ENCODE measurements around the gene RETN. TPM values are rescaled to one million over a fixed set of nuclear protein-coding genes. Genes with fewer than 3 reads are reported as not detected.

The RETN gene
- total RNA-seq, 1 donor: not detected

- no peaks in the 10 kb centered on the region for H3K36me3 ChIP-seq (ENCODE audit: insufficient read depth, low read length)
- no peak overlapping the region for H3K27ac ChIP-seq (ENCODE audit: low read depth, low read length)
- no peak overlapping the region for H3K4me2 ChIP-seq (ENCODE audit: insufficient read depth, low read length)
- H4K20me1 ChIP-seq (ENCODE audit: insufficient read depth, low read length): no peaks in the 10 kb centered on the region
- H3K79me2 ChIP-seq (ENCODE audit: insufficient read depth, low read length): no peaks in the 10 kb centered on the region
- no peak for DNase-seq (ENCODE audit: insufficient read length, low spot score, missing footprints)
- TF ChIP-seq CTCF (IDR thresholded peaks at IDR 0.05; ENCODE audit: extremely low read depth, low read depth, low read length): no peak
- H3K4me3 ChIP-seq (ENCODE audit: insufficient read depth, low read length): no peak overlapping the region
- no peak overlapping the region for H2AFZ ChIP-seq (ENCODE audit: low read length)
- H3K9me3 ChIP-seq (ENCODE audit: low read depth, low read length): no peaks in the 10 kb centered on the region
- no peaks in the 10 kb centered on the region for H3K27me3 ChIP-seq (ENCODE audit: insufficient read depth, low read length)
- H3K4me1 ChIP-seq (ENCODE audit: insufficient read depth, low read length): no peaks in the 10 kb centered on the region
Measured at GRCh38 chr19:7701049-7701653, 32.3 kb downstream of the RETN start.

DNA sequence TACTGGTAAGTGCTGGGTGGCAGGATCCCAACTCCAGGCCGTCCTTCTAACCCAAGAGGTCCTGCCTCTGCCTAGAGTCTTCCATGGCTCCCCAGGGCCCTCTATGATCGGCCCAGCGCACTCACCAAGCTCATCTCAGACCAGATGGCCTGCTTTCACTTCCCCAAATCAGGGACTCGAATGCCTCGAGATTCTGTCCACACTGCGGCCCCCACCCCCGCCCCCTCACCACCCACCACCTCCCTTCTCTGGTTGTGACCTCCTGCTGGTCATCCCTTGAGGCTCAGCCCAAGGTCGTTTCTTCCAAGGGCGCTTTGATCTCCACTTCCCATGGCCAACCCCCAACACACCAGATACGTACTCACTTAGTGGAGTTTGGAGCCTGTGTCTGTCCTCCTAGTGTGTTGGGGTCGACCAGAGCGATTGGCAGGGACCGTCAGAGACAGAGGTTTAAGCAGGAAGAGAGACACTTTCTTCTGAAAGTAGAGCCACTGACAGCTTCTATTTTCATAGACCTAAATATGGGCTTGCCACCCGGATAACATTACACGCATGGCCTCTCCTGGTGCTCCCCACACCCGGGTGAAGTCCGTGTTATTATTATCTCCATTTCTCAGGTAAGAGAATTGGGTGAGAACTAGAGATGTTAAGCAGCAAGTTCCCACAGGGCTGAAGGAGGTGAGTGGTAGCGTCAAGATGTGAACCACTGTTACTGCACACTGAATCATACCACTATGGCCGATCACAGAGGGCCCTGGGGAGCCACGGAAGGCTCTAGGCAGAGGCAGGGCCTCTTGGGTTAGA is 33.0 kb downstream of the RETN start, which contains the start of gene FCER2:
TSS of gene FCER2 (minus strand) at position 478 of the 804 bp plus-strand sequence. CDS start 2,371 bp downstream, outside the sequence.
- no peaks in the 10 kb centered on the region for H4K20me1 ChIP-seq (ENCODE audit: insufficient read depth, low read length)
- no peaks in the 10 kb centered on the region for H3K79me2 ChIP-seq (ENCODE audit: insufficient read depth, low read length)
- no peak within 1 kb of the TSS for H3K27ac ChIP-seq (ENCODE audit: low read depth, low read length)
- no peak within 1 kb of the TSS for H2AFZ ChIP-seq (ENCODE audit: low read length)
- no peaks in the 10 kb centered on the region for H3K27me3 ChIP-seq (ENCODE audit: insufficient read depth, low read length)
- no peak for TF ChIP-seq CTCF (IDR thresholded peaks at IDR 0.05; ENCODE audit: extremely low read depth, low read depth, low read length)
- no peak within 1 kb of the TSS for H3K4me2 ChIP-seq (ENCODE audit: insufficient read depth, low read length)
- peak; percentile 31 for DNase-seq (ENCODE audit: insufficient read length, low spot score, missing footprints)
- H3K4me3 ChIP-seq (ENCODE audit: insufficient read depth, low read length): no peak within 1 kb of the TSS
- H3K4me1 ChIP-seq (ENCODE audit: insufficient read depth, low read length): no peaks in the 10 kb centered on the region
- H3K36me3 ChIP-seq (ENCODE audit: insufficient read depth, low read length): no peaks in the 10 kb centered on the region
- H3K9me3 ChIP-seq (ENCODE audit: low read depth, low read length): no peaks in the 10 kb centered on the region

GRCh38 chr19:7703332-7703731 is 34.5 kb downstream of the RETN start:
- no peaks in the 10 kb centered on the region for H3K4me1 ChIP-seq (ENCODE audit: insufficient read depth, low read length)
- H2AFZ ChIP-seq (ENCODE audit: low read length): no peak overlapping the region
- no peaks in the 10 kb centered on the region for H3K36me3 ChIP-seq (ENCODE audit: insufficient read depth, low read length)
- TF ChIP-seq CTCF (IDR thresholded peaks at IDR 0.05; ENCODE audit: extremely low read depth, low read depth, low read length): no peak
- no peak overlapping the region for H3K27ac ChIP-seq (ENCODE audit: low read depth, low read length)
- no peak overlapping the region for H3K4me2 ChIP-seq (ENCODE audit: insufficient read depth, low read length)
- H3K27me3 ChIP-seq (ENCODE audit: insufficient read depth, low read length): no peaks in the 10 kb centered on the region
- H4K20me1 ChIP-seq (ENCODE audit: insufficient read depth, low read length): no peaks in the 10 kb centered on the region
- no peaks in the 10 kb centered on the region for H3K9me3 ChIP-seq (ENCODE audit: low read depth, low read length)
- no peak overlapping the region for H3K4me3 ChIP-seq (ENCODE audit: insufficient read depth, low read length)
- no peaks in the 10 kb centered on the region for H3K79me2 ChIP-seq (ENCODE audit: insufficient read depth, low read length)
- DNase-seq (ENCODE audit: insufficient read length, low spot score, missing footprints): peak; percentile 49

Measured in osteoblast (primary cell).